PFSK-1 (cell line): ENCODE results near the gene TRAM2.

Experiments used
- POLR2AphosphoS5 ChIP-seq: IDR thresholded peaks from 2 replicates; pipeline ENCODE4 v1.6.1; 2012; ENCODE audit warnings: low read depth, mild to moderate bottlenecking, control low read depth, low read length, moderate library complexity
- SIN3A ChIP-seq: IDR thresholded peaks from 2 replicates; pipeline ENCODE4 v1.6.1; 2012; ENCODE audit warnings: mild to moderate bottlenecking, low read length, moderate library complexity, borderline replicate concordance; ENCODE audit not compliant: insufficient read depth

- no peak for TF ChIP-seq POLR2AphosphoS5
- no peak for TF ChIP-seq SIN3A
Measured at GRCh38 chr6:52560462-52560861, 16.4 kb downstream of the TRAM2 start.
